Neural progenitor cell (in vitro differentiated cells): ENCODE results near the gene ENAH. TPM values are rescaled to one million over a fixed set of nuclear protein-coding genes. Genes with fewer than 3 reads are reported as not detected.

Experiments
- DNase-seq: peaks from one replicate; pipeline ENCODE4 v3.0.0-alpha.2; 2016; ENCODE audit warnings: low spot score
- H2AFZ ChIP-seq: fragments of 200-600 bp; sonication (generic); replicated peaks from 2 replicates; pipeline ENCODE4 v1.6.1; 2016; ENCODE audit warnings: antibody characterized with exemption
- H3F3A ChIP-seq: fragments of 200-600 bp; sonication (generic); 2 replicates; pipeline ENCODE4 v1.6.1; 2016; ENCODE audit warnings: antibody characterized with exemption, low read depth
- H3K27ac ChIP-seq: fragments of 200-600 bp; sonication (generic); 2 replicates; pipeline ENCODE4 v1.5.1; 2016; ENCODE audit warnings: mild to moderate bottlenecking
- H3K27me3 ChIP-seq: fragments of 200-600 bp; sonication (generic); 2 replicates; pipeline ENCODE4 v1.6.1; 2016; ENCODE audit warnings: mild to moderate bottlenecking, moderate library complexity
- H3K36me3 ChIP-seq: fragments of 200-600 bp; sonication (generic); 2 replicates; pipeline ENCODE4 v1.5.1; 2016
- H3K4me1 ChIP-seq: fragments of 200-600 bp; sonication (generic); 2 replicates; pipeline ENCODE4 v1.6.1; 2016; ENCODE audit warnings: mixed run types
- H3K4me2 ChIP-seq: fragments of 200-600 bp; sonication (generic); 2 replicates; pipeline ENCODE4 v1.6.1; 2016
- H3K4me3 ChIP-seq: fragments of 200-600 bp; sonication (generic); 2 replicates; pipeline ENCODE4 v1.5.1; 2016
- H3K79me2 ChIP-seq: fragments of 200-600 bp; sonication (generic); 2 replicates; pipeline ENCODE4 v1.6.1; 2016; ENCODE audit warnings: low read depth
- H3K9ac ChIP-seq: fragments of 200-600 bp; sonication (generic); 2 replicates; pipeline ENCODE4 v1.6.1; 2016
- H3K9me3 ChIP-seq: fragments of 200-600 bp; sonication (generic); 2 replicates; pipeline ENCODE4 v1.5.1; 2016; ENCODE audit warnings: low read depth
- H4K20me1 ChIP-seq: fragments of 200-600 bp; sonication (generic); 2 replicates; pipeline ENCODE4 v1.6.1; 2016; ENCODE audit warnings: low read depth
- H3K27ac Mint-ChIP-seq: 3 replicates; pipeline ENCODE4 v1.8.0; 2021; ENCODE audit warnings: mixed read lengths
- H3K27me3 Mint-ChIP-seq: 2 replicates; pipeline ENCODE4 v1.8.0; 2022; ENCODE audit warnings: low read depth, mild to moderate bottlenecking, inconsistent platforms, moderate library complexity, mixed read lengths; ENCODE audit not compliant: insufficient read depth
- H3K36me3 Mint-ChIP-seq: 3 replicates; pipeline ENCODE4 v1.8.0; 2021; ENCODE audit warnings: mixed read lengths
- H3K4me1 Mint-ChIP-seq: 3 replicates; pipeline ENCODE4 v1.8.0; 2021; ENCODE audit warnings: mixed read lengths
- H3K4me3 Mint-ChIP-seq: 3 replicates; pipeline ENCODE4 v1.8.0; 2021; ENCODE audit warnings: mild to moderate bottlenecking, moderate library complexity, mixed read lengths
- H3K9me3 Mint-ChIP-seq: 3 replicates; pipeline ENCODE4 v1.8.0; 2020; ENCODE audit warnings: mixed read lengths
- CTCF ChIP-seq: fragments of 200-600 bp; sonication (generic); IDR thresholded peaks from 2 replicates; pipeline ENCODE4 v1.5.1; 2017; ENCODE audit warnings: antibody characterized with exemption, mild to moderate bottlenecking
- EZH2 ChIP-seq: fragments of 200-600 bp; sonication (generic); IDR thresholded peaks from 2 replicates; pipeline ENCODE4 v1.6.1; 2017; ENCODE audit warnings: antibody characterized with exemption, mild to moderate bottlenecking, moderate library complexity
- EZH2phosphoT487 ChIP-seq: fragments of 200-600 bp; sonication (generic); IDR thresholded peaks from 2 replicates; pipeline ENCODE4 v1.6.1; 2017; ENCODE audit warnings: antibody characterized with exemption
- total RNA-seq: library from RNA; depleted of rRNA; stranded (reverse); fragments of >200 nt; gene quantifications from 2 replicates; pipeline ENCODE4 v1.2.3, GENCODE V29; 2015; ENCODE audit warnings: low replicate concordance

ENAH gene
- total RNA-seq, 1 donor from 2014 or later = 346 TPM

- no peaks in the 10 kb centered on the region for H3K9me3 ChIP-seq
- H3K36me3 ChIP-seq = no peaks in the 10 kb centered on the region
- H3K4me1 ChIP-seq = no peaks in the 10 kb centered on the region
- no peak overlapping the region for H3K27ac Mint-ChIP-seq
- no peak overlapping the region for H2AFZ ChIP-seq
- H3K36me3 Mint-ChIP-seq = no peaks in the 10 kb centered on the region
- peaks cover 2% of the 10 kb centered on the region for H3K9me3 Mint-ChIP-seq
- H3K4me2 ChIP-seq = no peak overlapping the region
- TF ChIP-seq CTCF (no peak), EZH2 (no peak), EZH2phosphoT487 (no peak)
- H3K27ac ChIP-seq = no peak overlapping the region
- H3K4me1 Mint-ChIP-seq = peaks cover 12% of the 10 kb centered on the region
- H3F3A ChIP-seq = no peaks in the 10 kb centered on the region
- no peaks in the 10 kb centered on the region for H3K79me2 ChIP-seq
- no peaks in the 10 kb centered on the region for H4K20me1 ChIP-seq
- no peak overlapping the region for H3K4me3 ChIP-seq
- H3K9ac ChIP-seq = no peak overlapping the region
- H3K27me3 ChIP-seq = no peaks in the 10 kb centered on the region
- no peak for DNase-seq
- H3K27me3 Mint-ChIP-seq = peaks cover 3% of the 10 kb centered on the region
- no peak overlapping the region for H3K4me3 Mint-ChIP-seq
These were observed 181.2 kb downstream of the ENAH start for GRCh38 chr1:225471453-225472301.

DNA sequence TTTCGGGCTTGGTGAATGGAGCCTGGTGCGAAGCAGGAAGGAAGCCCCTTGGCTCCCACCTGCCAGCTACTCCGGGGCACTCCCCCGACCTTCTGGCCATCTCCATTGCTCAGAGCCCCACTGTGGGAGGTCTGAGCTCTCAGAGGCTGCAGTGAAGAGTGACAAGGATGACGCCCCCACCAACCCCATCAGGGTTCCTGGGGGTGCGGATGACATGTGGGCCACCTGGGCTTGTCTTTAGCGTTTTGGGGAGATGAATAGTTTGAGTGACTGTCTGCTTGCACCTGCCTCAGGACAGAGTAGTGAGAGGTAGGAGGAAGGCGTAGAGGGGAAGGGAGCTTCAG lies 181.8 kb downstream of the ENAH start:
- TF ChIP-seq CTCF (no peak), EZH2phosphoT487 (no peak), EZH2 (no peak)
- Histone ChIP-seq H3K27me3 (no peaks in the 10 kb centered on the region), H4K20me1 (no peaks in the 10 kb centered on the region), H3K79me2 (no peaks in the 10 kb centered on the region), H2AFZ (no peak overlapping the region), H3K36me3 (no peaks in the 10 kb centered on the region), H3K4me1 (no peaks in the 10 kb centered on the region), H3K4me3 (no peak overlapping the region), H3F3A (no peaks in the 10 kb centered on the region), H3K4me2 (no peak overlapping the region), H3K9me3 (no peaks in the 10 kb centered on the region), H3K9ac (no peak overlapping the region), H3K27ac (no peak overlapping the region)
- Mint-ChIP-seq H3K4me1 (peaks cover 13% of the 10 kb centered on the region), H3K27me3 (peaks cover 3% of the 10 kb centered on the region), H3K4me3 (no peak overlapping the region), H3K9me3 (no peaks in the 10 kb centered on the region), H3K27ac (peak overlapping the region; percentile 46), H3K36me3 (no peaks in the 10 kb centered on the region)
- no peak for DNase-seq

DNA sequence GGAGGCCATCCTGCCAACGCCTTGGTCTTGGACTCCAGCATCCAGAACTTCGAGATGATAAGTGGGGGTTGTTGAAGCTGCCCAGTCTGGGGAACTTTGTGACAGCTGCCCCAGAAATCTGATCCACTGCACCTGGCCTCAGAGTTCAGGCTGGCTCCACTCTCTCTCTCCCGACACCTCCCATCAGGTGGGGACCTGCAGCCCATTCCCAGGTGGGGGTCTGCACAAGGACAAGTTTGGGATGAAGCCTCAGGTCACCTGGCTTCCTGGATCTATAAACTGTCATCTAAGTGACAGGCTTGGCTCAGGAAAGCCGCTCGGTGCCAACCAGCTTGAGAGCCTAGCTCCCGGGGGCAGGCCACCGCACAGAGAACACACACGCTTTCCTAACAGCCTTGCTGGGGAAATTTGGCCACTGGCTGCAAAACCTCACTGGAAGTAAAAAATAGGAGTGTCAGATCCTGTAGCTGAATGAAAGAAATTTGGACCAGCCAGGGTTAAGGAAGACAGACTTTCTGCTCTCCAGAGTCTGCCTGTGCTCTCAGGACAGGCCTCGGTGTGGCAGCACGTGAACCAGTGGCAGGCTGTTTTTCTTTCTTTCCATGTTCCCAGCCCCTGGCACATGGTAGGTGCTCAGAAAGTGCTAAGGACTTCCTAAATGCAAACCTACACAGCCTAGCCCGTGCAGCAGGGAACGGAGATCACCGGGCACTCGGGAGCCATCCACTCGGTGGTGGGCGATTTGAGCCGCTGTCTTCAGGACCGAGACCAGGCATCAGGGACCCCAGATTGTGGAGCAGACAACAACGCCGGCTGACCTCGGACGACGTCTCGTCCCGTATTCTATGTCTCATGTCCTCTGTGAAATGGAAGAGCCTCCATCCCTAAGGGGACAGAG lies 182.5 kb downstream of the ENAH start:
- no peaks in the 10 kb centered on the region for H3K79me2 ChIP-seq
- H3K27ac Mint-ChIP-seq = peak overlapping the region; percentile 76
- H3K27me3 Mint-ChIP-seq = peaks cover 3% of the 10 kb centered on the region
- peaks cover 5% of the 10 kb centered on the region for H3K4me1 ChIP-seq
- H3K9ac ChIP-seq = no peak overlapping the region
- no peak overlapping the region for H2AFZ ChIP-seq
- H3K4me2 ChIP-seq = no peak overlapping the region
- H3K9me3 ChIP-seq = no peaks in the 10 kb centered on the region
- H4K20me1 ChIP-seq = no peaks in the 10 kb centered on the region
- peaks cover 15% of the 10 kb centered on the region for H3K4me1 Mint-ChIP-seq
- no peak for DNase-seq
- H3K27ac ChIP-seq = no peak overlapping the region
- H3F3A ChIP-seq = peaks cover 2% of the 10 kb centered on the region
- no peaks in the 10 kb centered on the region for H3K36me3 Mint-ChIP-seq
- no peak for TF ChIP-seq CTCF
- TF ChIP-seq EZH2 = no peak
- no peak for TF ChIP-seq EZH2phosphoT487
- no peaks in the 10 kb centered on the region for H3K9me3 Mint-ChIP-seq
- no peaks in the 10 kb centered on the region for H3K27me3 ChIP-seq
- no peak overlapping the region for H3K4me3 ChIP-seq
- no peaks in the 10 kb centered on the region for H3K36me3 ChIP-seq
- H3K4me3 Mint-ChIP-seq = no peak overlapping the region
